ENCODE results near the gene ARMC7.
"Not testable (repeated sequence)": the region's sequence is repeated elsewhere in the genome, so short reads cannot be mapped to it uniquely, and the experiment has no call there.

The ARMC7 gene

GRCh38 chr17:75103601-75104554 is 5.9 kb upstream of the ARMC7 start:
- no peak for DNase-seq

GRCh38 chr17:75105126-75106080 is 4.4 kb upstream of the ARMC7 start:
- DNase-seq: no peak

GRCh38 chr17:75108193-75108592 is 1.6 kb upstream of the ARMC7 start:
- DNase-seq: no peak

- DNase-seq: no peak
Observed at GRCh38 chr17:75109046-75109406, 743 bp upstream of the ARMC7 start.

- DNase-seq: no peak
Observed at GRCh38 chr17:75110234-75110937, 617 bp downstream of the ARMC7 start.

- DNase-seq: no peak
Observed at GRCh38 chr17:75111777-75112335, 2.1 kb downstream of the ARMC7 start.

DNA sequence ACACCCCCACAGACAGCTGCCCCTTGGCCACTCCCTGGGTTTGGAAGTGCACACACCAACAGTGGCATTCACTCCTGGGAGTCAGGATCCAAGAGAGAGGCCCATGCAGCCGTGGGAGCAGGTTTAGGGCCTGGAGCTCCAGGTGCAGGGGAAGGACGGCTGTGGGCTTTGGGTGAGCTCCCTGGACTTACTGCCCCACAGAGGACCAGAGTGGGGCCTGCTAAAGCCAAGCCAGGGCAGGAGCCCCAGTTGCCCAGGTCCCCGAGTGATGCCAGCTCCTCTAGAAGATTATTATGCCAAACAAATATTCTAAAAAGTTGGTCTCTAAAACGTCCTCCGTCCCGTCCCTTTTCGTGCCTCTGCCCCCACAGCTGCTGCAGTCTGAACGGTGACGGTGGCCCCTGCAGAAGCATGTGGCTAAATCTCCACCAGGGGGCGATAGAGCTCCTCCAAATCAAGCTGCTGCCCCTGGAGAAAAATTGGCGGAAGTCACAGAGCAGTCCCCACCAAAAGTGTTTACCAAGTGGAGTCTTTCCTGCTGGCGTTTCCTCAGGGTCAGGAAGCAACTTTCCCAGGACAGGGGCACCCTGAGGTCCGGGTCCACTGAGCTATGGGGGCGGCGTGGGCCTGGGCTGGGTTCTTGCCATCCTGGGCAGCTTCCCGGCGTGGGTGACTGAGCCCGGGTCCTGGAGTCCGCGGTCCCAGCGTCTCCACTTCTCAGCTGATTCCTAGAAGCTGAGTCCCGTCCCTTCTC is 4.2 kb downstream of the ARMC7 start:
- DNase-seq: peak; percentile 83

GRCh38 chr17:75114552-75115314 is 5.0 kb downstream of the ARMC7 start:
- DNase-seq: no peak

DNA sequence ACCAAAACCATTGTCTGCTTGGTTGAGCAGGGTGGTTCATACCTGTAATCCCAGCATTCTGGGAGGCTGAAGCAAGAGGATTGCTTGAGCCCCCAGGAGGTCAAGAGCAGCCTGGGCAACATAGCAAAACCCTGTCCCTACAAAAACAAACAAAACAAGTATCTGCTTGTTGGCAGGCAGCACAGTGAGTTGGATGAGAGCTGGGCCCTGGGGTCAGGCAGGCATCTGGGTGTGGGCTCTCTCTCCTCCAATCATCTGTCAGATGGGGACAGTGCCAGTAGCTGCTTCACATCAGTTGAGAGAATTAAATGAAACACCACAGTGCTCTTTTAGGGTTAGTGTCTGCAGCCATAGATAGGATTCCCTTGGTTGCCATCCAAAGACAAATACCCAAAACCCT is 5.8 kb downstream of the ARMC7 start:
- DNase-seq: no peak

DNA sequence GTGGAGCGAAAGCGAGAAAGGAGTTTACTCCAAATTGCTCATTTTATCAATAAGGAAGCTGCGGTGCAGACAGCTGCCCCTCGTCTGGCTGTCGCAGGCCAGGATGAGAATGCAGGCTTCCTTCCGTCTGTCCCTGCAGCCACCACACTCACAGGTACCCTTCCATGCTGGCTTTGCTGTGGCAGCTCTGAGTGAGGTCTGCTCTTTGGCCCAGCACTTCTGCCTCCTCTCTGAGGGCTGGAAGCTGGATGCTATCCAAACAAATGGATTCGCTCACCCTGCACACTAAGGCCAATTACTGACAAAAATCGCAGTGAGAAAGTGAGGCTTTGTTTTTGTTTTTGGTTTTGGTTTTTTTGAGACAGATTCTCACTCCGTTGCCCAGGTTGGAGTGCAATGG is 7.0 kb downstream of the ARMC7 start:
- DNase-seq: no peak

DNA sequence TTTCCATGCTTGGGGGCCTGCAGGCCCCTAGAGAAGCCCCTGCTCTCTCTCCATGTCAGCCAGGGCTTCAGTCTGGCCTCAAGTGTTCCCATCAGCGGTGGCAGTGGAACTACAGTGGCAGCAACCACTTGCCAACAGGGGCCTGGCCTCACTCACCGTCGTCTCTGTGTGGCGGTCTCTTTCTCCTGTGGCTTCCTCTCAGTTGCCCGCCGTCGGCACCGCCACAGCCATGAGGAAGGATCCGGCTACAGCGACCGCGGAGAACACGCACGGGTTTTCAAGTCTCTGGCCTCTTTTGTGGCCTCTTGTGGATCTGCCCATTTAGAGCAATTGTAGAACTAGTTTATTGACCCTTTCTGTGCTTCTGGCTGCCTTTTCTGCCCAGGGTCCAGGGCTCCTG is 8.5 kb downstream of the ARMC7 start:
- DNase-seq: no peak

DNA sequence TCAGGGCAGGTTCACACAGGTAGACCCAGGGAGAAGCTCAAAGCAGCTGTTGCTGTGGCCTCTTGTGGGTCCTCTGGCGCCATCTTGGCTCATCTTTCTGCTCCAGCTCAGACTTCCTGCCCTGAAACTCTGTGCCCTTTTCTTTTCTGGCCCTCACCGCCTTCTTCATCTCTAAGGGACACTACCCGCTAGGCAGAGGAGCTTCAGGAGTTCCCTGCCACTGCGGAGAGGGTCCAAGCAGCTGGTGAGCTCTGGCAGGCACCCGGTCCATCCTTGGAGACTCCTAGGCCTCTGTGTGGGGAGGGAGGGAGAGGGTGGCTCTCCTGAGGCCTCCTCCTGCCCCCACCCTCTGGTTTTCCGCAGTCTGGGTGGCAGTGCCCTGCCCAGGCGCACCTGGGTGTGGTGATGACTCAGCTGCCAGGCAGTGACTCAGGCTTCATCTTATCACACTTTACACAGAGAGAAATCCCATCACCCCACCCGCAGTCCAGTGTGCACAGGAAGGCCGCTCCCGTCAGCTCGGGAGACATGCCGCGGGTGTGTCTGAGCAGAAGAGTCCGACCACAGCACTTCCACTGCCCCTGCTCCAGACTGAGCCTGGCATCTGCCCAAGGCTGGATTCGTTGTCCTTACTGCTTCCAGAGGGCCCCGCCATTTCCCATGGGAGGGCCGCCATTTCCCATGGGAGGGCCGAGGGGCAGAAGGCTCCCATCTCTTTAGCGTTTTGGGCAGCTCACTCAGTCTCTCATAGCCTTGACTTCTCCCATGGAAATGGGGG is 14.5 kb downstream of the ARMC7 start:
- DNase-seq: peak; percentile 64

DNA sequence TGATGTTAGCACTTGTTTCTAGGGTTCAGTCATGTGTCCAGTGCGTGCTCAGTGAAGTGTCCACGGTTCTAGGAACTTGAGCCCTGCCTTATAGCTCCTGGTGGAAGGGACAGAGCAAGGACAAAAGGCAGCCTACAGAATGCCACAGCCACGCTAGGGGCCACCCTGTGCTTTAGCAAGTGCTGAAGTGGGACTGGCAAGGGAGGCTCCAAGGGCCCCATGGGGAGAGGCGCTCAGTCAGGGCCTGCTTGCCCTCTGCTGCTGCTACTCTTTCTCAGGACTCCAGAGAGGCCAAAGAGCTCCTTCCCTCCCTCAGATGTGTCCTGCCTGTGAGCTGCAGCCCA is 15.0 kb downstream of the ARMC7 start:
- DNase-seq: no peak

- no peak for DNase-seq
Observed at GRCh38 chr17:75125984-75126383, 16.2 kb downstream of the ARMC7 start.

DNA sequence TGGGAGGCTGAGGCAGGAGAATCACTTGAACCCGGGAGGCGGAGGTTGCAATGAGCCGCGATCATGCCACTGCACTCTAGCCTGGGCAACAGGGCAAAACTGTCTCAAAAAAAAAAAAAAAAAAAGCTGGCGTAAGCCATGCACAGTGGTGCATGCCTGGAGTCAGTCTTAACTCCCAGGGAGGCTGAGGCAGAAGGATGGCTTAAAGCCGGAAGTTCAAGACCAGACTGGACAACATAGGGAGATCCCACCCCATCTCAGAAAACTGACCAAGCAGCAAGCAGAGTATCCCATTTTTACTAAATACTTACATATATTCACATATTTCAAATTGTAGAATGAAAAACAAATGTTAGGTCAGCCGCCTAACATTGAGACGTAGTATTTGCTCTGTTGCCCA is 17.2 kb downstream of the ARMC7 start:
- no peak for DNase-seq

- DNase-seq: not testable (repeated sequence)
Observed at GRCh38 chr17:75127936-75128335, 18.2 kb downstream of the ARMC7 start.

GRCh38 chr17:75128694-75129505 is 19.1 kb downstream of the ARMC7 start:
- DNase-seq: no peak

GRCh38 chr17:75129576-75129975 is 19.8 kb downstream of the ARMC7 start:
- no peak for DNase-seq

- no peak for DNase-seq
Observed at GRCh38 chr17:75130059-75130631, 20.4 kb downstream of the ARMC7 start.
